ENCODE measurements around the gene HIF1A. TPM values are rescaled to one million over a fixed set of nuclear protein-coding genes. Genes with fewer than 3 reads are reported as not detected.

Gene HIF1A
- total RNA-seq, 1 experiment from 2014 or later = 135 TPM

DNA sequence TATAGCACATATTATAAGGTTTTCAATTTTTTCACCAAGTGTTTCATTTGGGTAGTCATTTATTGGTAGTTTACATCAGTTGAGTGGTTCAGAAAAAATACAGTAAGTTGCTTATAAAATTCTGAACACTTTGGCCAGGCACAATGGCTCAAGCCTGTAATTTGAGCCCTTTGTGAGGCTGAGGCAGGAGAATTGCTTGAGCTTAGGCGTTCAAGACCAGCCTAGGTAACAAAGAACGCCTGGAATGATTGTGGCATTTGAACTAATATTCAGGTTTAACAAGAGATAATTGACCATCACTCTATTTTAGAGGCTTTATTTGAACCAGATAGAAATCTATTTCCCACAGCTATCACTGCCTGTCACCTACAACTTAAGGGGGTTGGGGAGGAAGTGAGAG, 22.7 kb downstream of the HIF1A start:
- intact Hi-C loops (cut with micrococcal nuclease; ENCODE audit: unreplicated experiment) = no loop called here
- Histone ChIP-seq H3K36me3 (ENCODE audit: insufficient read depth, low read length, poor library complexity, severe bottlenecking) (peaks cover 25% of the 10 kb centered on the region), H3K9me3 (ENCODE audit: low read depth, low read length, poor library complexity, severe bottlenecking) (no peaks in the 10 kb centered on the region), H3K4me3 (ENCODE audit: low read depth, low read length, poor library complexity, severe bottlenecking) (no peak overlapping the region), H3K27me3 (replicated peaks; ENCODE audit: insufficient read depth, low read depth, low read length, poor library complexity) (no peaks in the 10 kb centered on the region), H3K27ac (ENCODE audit: low read depth, low read length, poor library complexity, severe bottlenecking) (no peak overlapping the region), H3K4me1 (ENCODE audit: insufficient read depth, low read length, poor library complexity, severe bottlenecking) (peaks cover 47% of the 10 kb centered on the region)
- BruUV-seq (replicated peaks) = no TSS peak
- no peak for DNase-seq (ENCODE audit: low spot score)
- TF ChIP-seq, protein P1, sequence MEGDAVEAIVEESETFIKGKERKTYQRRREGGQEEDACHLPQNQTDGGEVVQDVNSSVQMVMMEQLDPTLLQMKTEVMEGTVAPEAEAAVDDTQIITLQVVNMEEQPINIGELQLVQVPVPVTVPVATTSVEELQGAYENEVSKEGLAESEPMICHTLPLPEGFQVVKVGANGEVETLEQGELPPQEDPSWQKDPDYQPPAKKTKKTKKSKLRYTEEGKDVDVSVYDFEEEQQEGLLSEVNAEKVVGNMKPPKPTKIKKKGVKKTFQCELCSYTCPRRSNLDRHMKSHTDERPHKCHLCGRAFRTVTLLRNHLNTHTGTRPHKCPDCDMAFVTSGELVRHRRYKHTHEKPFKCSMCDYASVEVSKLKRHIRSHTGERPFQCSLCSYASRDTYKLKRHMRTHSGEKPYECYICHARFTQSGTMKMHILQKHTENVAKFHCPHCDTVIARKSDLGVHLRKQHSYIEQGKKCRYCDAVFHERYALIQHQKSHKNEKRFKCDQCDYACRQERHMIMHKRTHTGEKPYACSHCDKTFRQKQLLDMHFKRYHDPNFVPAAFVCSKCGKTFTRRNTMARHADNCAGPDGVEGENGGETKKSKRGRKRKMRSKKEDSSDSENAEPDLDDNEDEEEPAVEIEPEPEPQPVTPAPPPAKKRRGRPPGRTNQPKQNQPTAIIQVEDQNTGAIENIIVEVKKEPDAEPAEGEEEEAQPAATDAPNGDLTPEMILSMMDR (conservative IDR thresholded peaks at IDR 0.05; ENCODE audit: low read depth, low read length) = no peak
- no peak for TF ChIP-seq EZH2 (IDR thresholded peaks at IDR 0.05; ENCODE audit: borderline replicate concordance, low read depth, low read length, poor library complexity, severe bottlenecking)
- ChIA-PET CTCF (no interaction called here), POLR2A (ENCODE audit: low non-redundant PET) (no interaction called here)

DNA sequence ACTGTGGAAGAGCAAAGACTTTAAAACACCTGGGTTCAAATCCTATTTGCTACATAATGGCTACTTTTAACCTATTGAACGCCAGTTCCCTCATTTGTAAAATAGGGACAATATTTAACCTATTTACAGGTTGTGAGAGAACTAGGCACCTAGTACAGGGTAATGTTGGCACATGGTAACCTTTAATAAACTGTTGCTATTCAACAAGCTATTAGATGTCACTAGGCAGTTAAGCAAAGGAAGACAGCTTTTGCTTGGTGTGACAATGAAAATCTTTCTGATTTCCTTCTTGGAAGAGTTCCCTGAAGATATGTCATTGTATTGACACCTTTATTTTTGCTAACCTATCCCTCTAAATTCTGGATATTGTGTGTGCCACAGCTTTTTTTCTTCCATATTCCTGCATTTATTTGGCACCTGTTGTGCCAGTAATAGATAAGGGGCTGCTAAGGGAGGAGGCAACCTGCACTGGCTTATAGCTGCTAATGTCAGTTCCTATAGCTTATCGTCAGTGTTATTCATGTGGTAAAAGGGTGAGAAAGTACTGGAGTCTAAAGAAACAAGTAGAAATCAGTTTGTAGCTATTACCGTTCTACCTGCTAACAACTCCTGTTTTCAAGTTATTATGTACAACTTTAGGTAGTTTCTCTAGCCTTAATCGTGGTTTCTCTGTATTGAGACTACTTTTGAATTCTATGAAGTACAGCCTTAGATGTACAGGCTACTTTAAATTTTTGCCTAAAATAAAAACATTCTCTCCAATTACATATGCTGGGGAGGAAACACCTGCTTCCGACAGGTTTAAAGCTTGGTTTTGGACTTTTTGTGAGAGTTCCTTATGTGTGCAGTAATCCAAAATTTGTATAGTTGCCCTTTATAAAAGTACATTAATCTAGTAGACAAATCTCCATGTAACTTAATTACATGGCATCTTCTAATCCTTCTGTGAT, 24.3 kb downstream of the HIF1A start:
- no peak overlapping the region for H3K27ac ChIP-seq (ENCODE audit: low read depth, low read length, poor library complexity, severe bottlenecking)
- H3K9me3 ChIP-seq (ENCODE audit: low read depth, low read length, poor library complexity, severe bottlenecking) = no peaks in the 10 kb centered on the region
- H3K4me1 ChIP-seq (ENCODE audit: insufficient read depth, low read length, poor library complexity, severe bottlenecking) = peaks cover 47% of the 10 kb centered on the region
- no peaks in the 10 kb centered on the region for H3K27me3 ChIP-seq (replicated peaks; ENCODE audit: insufficient read depth, low read depth, low read length, poor library complexity)
- intact Hi-C loops (cut with micrococcal nuclease; ENCODE audit: unreplicated experiment) = no loop called here
- BruUV-seq (replicated peaks) = no TSS peak
- TF ChIP-seq, protein P1 (conservative IDR thresholded peaks at IDR 0.05; ENCODE audit: low read depth, low read length) = no peak
- no peak for TF ChIP-seq EZH2 (IDR thresholded peaks at IDR 0.05; ENCODE audit: borderline replicate concordance, low read depth, low read length, poor library complexity, severe bottlenecking)
- H3K4me3 ChIP-seq (ENCODE audit: low read depth, low read length, poor library complexity, severe bottlenecking) = no peak overlapping the region
- DNase-seq (ENCODE audit: low spot score) = no peak
- ChIA-PET POLR2A (ENCODE audit: low non-redundant PET) (interaction anchor here (0.6 kb wide), 1 partner anchor 282 kb away, joined by 4 read pairs; no protein-coding TSS in a partner anchor), CTCF (no interaction called here)
- H3K36me3 ChIP-seq (ENCODE audit: insufficient read depth, low read length, poor library complexity, severe bottlenecking) = peaks cover 33% of the 10 kb centered on the region

DNA sequence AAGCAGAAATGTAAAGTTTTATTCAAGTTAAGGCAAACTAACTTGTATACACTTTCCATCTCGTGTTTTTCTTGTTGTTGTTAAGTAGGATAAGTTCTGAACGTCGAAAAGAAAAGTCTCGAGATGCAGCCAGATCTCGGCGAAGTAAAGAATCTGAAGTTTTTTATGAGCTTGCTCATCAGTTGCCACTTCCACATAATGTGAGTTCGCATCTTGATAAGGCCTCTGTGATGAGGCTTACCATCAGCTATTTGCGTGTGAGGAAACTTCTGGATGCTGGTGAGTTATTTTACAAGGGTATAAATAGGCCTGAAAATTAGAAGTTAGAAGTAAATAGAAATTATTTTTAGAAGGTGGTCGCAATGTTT, 25.0 kb downstream of the HIF1A start:
- Histone ChIP-seq H3K9me3 (ENCODE audit: low read depth, low read length, poor library complexity, severe bottlenecking) (no peaks in the 10 kb centered on the region), H3K4me1 (ENCODE audit: insufficient read depth, low read length, poor library complexity, severe bottlenecking) (peaks cover 44% of the 10 kb centered on the region), H3K36me3 (ENCODE audit: insufficient read depth, low read length, poor library complexity, severe bottlenecking) (peaks cover 40% of the 10 kb centered on the region), H3K27ac (ENCODE audit: low read depth, low read length, poor library complexity, severe bottlenecking) (no peak overlapping the region), H3K4me3 (ENCODE audit: low read depth, low read length, poor library complexity, severe bottlenecking) (no peak overlapping the region), H3K27me3 (replicated peaks; ENCODE audit: insufficient read depth, low read depth, low read length, poor library complexity) (no peaks in the 10 kb centered on the region)
- DNase-seq (ENCODE audit: low spot score) = no peak
- intact Hi-C loops (cut with micrococcal nuclease; ENCODE audit: unreplicated experiment) = no loop called here
- TF ChIP-seq, protein P1 (conservative IDR thresholded peaks at IDR 0.05; ENCODE audit: low read depth, low read length) = no peak
- TF ChIP-seq EZH2 (IDR thresholded peaks at IDR 0.05; ENCODE audit: borderline replicate concordance, low read depth, low read length, poor library complexity, severe bottlenecking) = no peak
- CTCF ChIA-PET = no interaction called here
- POLR2A ChIA-PET (ENCODE audit: low non-redundant PET) = no interaction called here
- no TSS peak for BruUV-seq (replicated peaks)

Measured in A673 (cell line).